Mesendoderm (in vitro differentiated cells): Measurements from ENCODE around the gene DIPK1C. TPM values are rescaled to one million over a fixed set of nuclear protein-coding genes. Genes with fewer than 3 reads are reported as not detected.

Source experiments
- DNase-seq: peaks from one replicate; pipeline ENCODE4 v3.0.0; 2013
- H2AK5ac ChIP-seq: 2 replicates; pipeline ENCODE4 v1.6.1; 2013; ENCODE audit warnings: low read length, inconsistent platforms
- H2BK120ac ChIP-seq: 2 replicates; pipeline ENCODE4 v1.6.1; 2013; ENCODE audit warnings: low read depth, mild to moderate bottlenecking, low read length, moderate library complexity, mixed read lengths
- H2BK15ac ChIP-seq: replicated peaks from 2 replicates; pipeline ENCODE4 v1.6.1; 2013; ENCODE audit warnings: low read depth, mild to moderate bottlenecking, moderate library complexity
- H2BK5ac ChIP-seq: 2 replicates; pipeline ENCODE4 v1.6.1; 2013; ENCODE audit warnings: low read length, inconsistent platforms
- H3K18ac ChIP-seq: 2 replicates; pipeline ENCODE4 v1.6.1; 2013; ENCODE audit warnings: mild to moderate bottlenecking, low read length, mixed read lengths
- H3K23ac ChIP-seq: one replicate; pipeline ENCODE4 v1.6.1; 2013; ENCODE audit warnings: low read length
- H3K27ac ChIP-seq: 2 replicates; pipeline ENCODE4 v1.5.1; 2013; ENCODE audit warnings: low read depth, mild to moderate bottlenecking, inconsistent platforms, low read length, moderate library complexity
- H3K27me3 ChIP-seq: 2 replicates; pipeline ENCODE4 v1.6.1; 2013; ENCODE audit warnings: low read length, control low read depth, mild to moderate bottlenecking, inconsistent platforms; ENCODE audit not compliant: insufficient read depth, poor library complexity
- H3K36me3 ChIP-seq: 2 replicates; pipeline ENCODE4 v1.6.1; 2013; ENCODE audit warnings: low read length, inconsistent platforms; ENCODE audit not compliant: control insufficient read depth, insufficient read depth
- H3K4ac ChIP-seq: one replicate; pipeline ENCODE4 v1.6.1; 2013; ENCODE audit warnings: low read depth, mild to moderate bottlenecking, low read length, moderate library complexity
- H3K4me1 ChIP-seq: 2 replicates; pipeline ENCODE4 v1.6.1; 2013; ENCODE audit warnings: low read depth, low read length, inconsistent platforms; ENCODE audit not compliant: control insufficient read depth
- H3K4me2 ChIP-seq: 2 replicates; pipeline ENCODE4 v1.6.1; 2013; ENCODE audit warnings: low read length
- H3K4me3 ChIP-seq: 2 replicates; pipeline ENCODE4 v1.5.1; 2013; ENCODE audit warnings: mild to moderate bottlenecking, low read length
- H3K56ac ChIP-seq: one replicate; pipeline ENCODE4 v1.6.1; 2013; ENCODE audit warnings: low read length
- H3K79me1 ChIP-seq: 2 replicates; pipeline ENCODE4 v1.6.1; 2013; ENCODE audit warnings: low read length, inconsistent platforms
- H3K79me2 ChIP-seq: 2 replicates; pipeline ENCODE4 v1.6.1; 2013; ENCODE audit warnings: mild to moderate bottlenecking, low read length; ENCODE audit not compliant: control insufficient read depth, insufficient read depth
- H3K9ac ChIP-seq: 2 replicates; pipeline ENCODE4 v1.6.1; 2013; ENCODE audit warnings: low read length, inconsistent platforms
- H4K5ac ChIP-seq: one replicate; pipeline ENCODE4 v1.6.1; 2013; ENCODE audit warnings: low read length
- H4K8ac ChIP-seq: one replicate; pipeline ENCODE4 v1.6.1; 2013; ENCODE audit warnings: low read depth, mild to moderate bottlenecking, control low read depth, low read length, moderate library complexity
- WGBS: extraction: QIAGEN DNeasy Blood & Tissue Kit; methylation state at CpG from one replicate; pipeline ENCODE4 v1.1.7; 2013; ENCODE audit warnings: low lambda C conversion rate, missing lambda C conversion rate; ENCODE audit not compliant: insufficient coverage; ENCODE audit errors: extremely low coverage; 5-methylcytosine and 5-hydroxymethylcytosine counted together
- polyA plus RNA-seq, 2 experiments: library from polyadenylated mRNA; stranded (reverse); fragments of 200-250 nt; gene quantifications; one replicate each; pipeline ENCODE4 v1.2.3, GENCODE V29; 2013

DIPK1C gene
- polyA plus RNA-seq (2013, experiment 1 of 2): not detected
- polyA plus RNA-seq (2013, experiment 2 of 2): not detected

- peak within 1 kb of the TSS; percentile 17 for H3K4me3 ChIP-seq
- H4K5ac ChIP-seq: no peak within 1 kb of the TSS
These were observed at the start of gene DIPK1C for GRCh38 chr18:74457043-74457724. TSS of gene DIPK1C (minus strand) at chr18:74457308. CDS start at chr18:74457259, 49 bp downstream.

GRCh38 chr18:74506448-74507084 is 49.5 kb upstream of the DIPK1C start:
- peak overlapping the region; percentile 67 for H3K56ac ChIP-seq
- WGBS: no CpG with 5 or more reads among the region's 11 CpGs
- no peak overlapping the region for H3K18ac ChIP-seq
- H3K27ac ChIP-seq: no peak overlapping the region
- no peak overlapping the region for H3K9ac ChIP-seq
- no peak overlapping the region for H2BK5ac ChIP-seq
- H2AK5ac ChIP-seq: no peak overlapping the region
- no peak for DNase-seq
- H3K4ac ChIP-seq: no peak overlapping the region
- H3K79me2 ChIP-seq: peaks cover 2% of the 10 kb centered on the region
- no peak overlapping the region for H3K23ac ChIP-seq
- H3K4me3 ChIP-seq: no peak overlapping the region
- H4K8ac ChIP-seq: no peak overlapping the region
- H3K4me2 ChIP-seq: no peak overlapping the region
- peaks cover 29% of the 10 kb centered on the region for H3K36me3 ChIP-seq
- H3K27me3 ChIP-seq: no peaks in the 10 kb centered on the region
- H4K5ac ChIP-seq: no peak overlapping the region
- H2BK120ac ChIP-seq: no peak overlapping the region
- H3K4me1 ChIP-seq: peaks cover 3% of the 10 kb centered on the region
- H3K79me1 ChIP-seq: peaks cover 15% of the 10 kb centered on the region
- no peak overlapping the region for H2BK15ac ChIP-seq

More at GRCh38 chr18:74457043-74457724, at the start of gene DIPK1C:
- H3K4ac ChIP-seq: no peak within 1 kb of the TSS
- H3K79me2 ChIP-seq: no peaks in the 10 kb centered on the region
- H2AK5ac ChIP-seq: no peak within 1 kb of the TSS
- no peak within 1 kb of the TSS for H2BK5ac ChIP-seq
- no peak within 1 kb of the TSS for H2BK15ac ChIP-seq
- H3K36me3 ChIP-seq: no peaks in the 10 kb centered on the region
- H3K18ac ChIP-seq: no peak within 1 kb of the TSS
- no peak within 1 kb of the TSS for H2BK120ac ChIP-seq
- H3K23ac ChIP-seq: no peak within 1 kb of the TSS
- no peak for DNase-seq
- H4K8ac ChIP-seq: no peak within 1 kb of the TSS
- H3K9ac ChIP-seq: peak within 1 kb of the TSS; percentile 41
- H3K27me3 ChIP-seq: peaks cover 22% of the 10 kb centered on the region
- H3K27ac ChIP-seq: no peak within 1 kb of the TSS
- WGBS: no CpG with 5 or more reads among the region's 76 CpGs
- H3K4me1 ChIP-seq: no peaks in the 10 kb centered on the region
- H3K4me2 ChIP-seq: peak within 1 kb of the TSS; percentile 23
- no peaks in the 10 kb centered on the region for H3K79me1 ChIP-seq
- H3K56ac ChIP-seq: no peak within 1 kb of the TSS

- H3K4me3 ChIP-seq: no peak overlapping the region
- no peak overlapping the region for H3K27ac ChIP-seq
- peaks cover 2% of the 10 kb centered on the region for H3K79me2 ChIP-seq
- no peak overlapping the region for H3K4ac ChIP-seq
- H3K27me3 ChIP-seq: no peaks in the 10 kb centered on the region
- H3K4me2 ChIP-seq: no peak overlapping the region
- peak overlapping the region; percentile 70 for H3K56ac ChIP-seq
- H3K9ac ChIP-seq: no peak overlapping the region
- H4K5ac ChIP-seq: no peak overlapping the region
- peaks cover 25% of the 10 kb centered on the region for H3K36me3 ChIP-seq
- H3K18ac ChIP-seq: no peak overlapping the region
- no peak overlapping the region for H3K23ac ChIP-seq
- H2BK15ac ChIP-seq: no peak overlapping the region
- WGBS: no CpG with 5 or more reads among the region's 16 CpGs
- no peak overlapping the region for H2AK5ac ChIP-seq
- H2BK5ac ChIP-seq: no peak overlapping the region
- peaks cover 3% of the 10 kb centered on the region for H3K4me1 ChIP-seq
- H4K8ac ChIP-seq: no peak overlapping the region
- no peak overlapping the region for H2BK120ac ChIP-seq
- DNase-seq: no peak
- peaks cover 15% of the 10 kb centered on the region for H3K79me1 ChIP-seq
These were observed 48.7 kb upstream of the DIPK1C start for GRCh38 chr18:74505776-74506175.

- Histone ChIP-seq H3K27me3 (no peaks in the 10 kb centered on the region), H3K36me3 (peaks cover 14% of the 10 kb centered on the region)
- no CpG with 5 or more reads among the region's 4 CpGs for WGBS
These were observed 46.0 kb upstream of the DIPK1C start for GRCh38 chr18:74503137-74503536.

GRCh38 chr18:74501386-74501785 is 44.3 kb upstream of the DIPK1C start:
- H3K9ac ChIP-seq: no peak overlapping the region
- no peak overlapping the region for H3K4me2 ChIP-seq
- H4K5ac ChIP-seq: no peak overlapping the region
- DNase-seq: peak; percentile 86
- H2BK15ac ChIP-seq: no peak overlapping the region
- peaks cover 31% of the 10 kb centered on the region for H3K79me2 ChIP-seq
- H3K23ac ChIP-seq: no peak overlapping the region
- peaks cover 16% of the 10 kb centered on the region for H3K79me1 ChIP-seq
- H3K4ac ChIP-seq: no peak overlapping the region
- no CpG with 5 or more reads among the region's 4 CpGs for WGBS
- peak overlapping the region; percentile 36 for H3K56ac ChIP-seq
- peaks cover 9% of the 10 kb centered on the region for H3K36me3 ChIP-seq
- H2BK5ac ChIP-seq: no peak overlapping the region
- H4K8ac ChIP-seq: no peak overlapping the region
- no peak overlapping the region for H3K4me3 ChIP-seq
- H3K27ac ChIP-seq: peak overlapping the region; percentile 50
- no peaks in the 10 kb centered on the region for H3K27me3 ChIP-seq
- H3K4me1 ChIP-seq: peaks cover 5% of the 10 kb centered on the region
- no peak overlapping the region for H2AK5ac ChIP-seq
- H2BK120ac ChIP-seq: no peak overlapping the region
- no peak overlapping the region for H3K18ac ChIP-seq

More at GRCh38 chr18:74503137-74503536, 46.0 kb upstream of the DIPK1C start:
- peaks cover 18% of the 10 kb centered on the region for H3K79me1 ChIP-seq
- H3K9ac ChIP-seq: no peak overlapping the region
- H3K4me3 ChIP-seq: no peak overlapping the region
- no peak overlapping the region for H3K18ac ChIP-seq
- H3K4ac ChIP-seq: no peak overlapping the region
- H2AK5ac ChIP-seq: no peak overlapping the region
- H3K23ac ChIP-seq: no peak overlapping the region
- no peak overlapping the region for H4K8ac ChIP-seq
- no peak overlapping the region for H2BK15ac ChIP-seq
- H3K4me2 ChIP-seq: no peak overlapping the region
- H2BK120ac ChIP-seq: no peak overlapping the region
- DNase-seq: no peak
- peaks cover 16% of the 10 kb centered on the region for H3K79me2 ChIP-seq
- no peak overlapping the region for H4K5ac ChIP-seq
- H3K56ac ChIP-seq: no peak overlapping the region
- H3K27ac ChIP-seq: no peak overlapping the region
- H2BK5ac ChIP-seq: no peak overlapping the region
- H3K4me1 ChIP-seq: peaks cover 5% of the 10 kb centered on the region
